Spleen (tissue), 11 donors: ENCODE results near the gene QSER1. TPM values are rescaled to one million over a fixed set of nuclear protein-coding genes. Genes with fewer than 3 reads are reported as not detected.
"Not testable (repeated sequence)": the region's sequence is repeated elsewhere in the genome, so short reads cannot be mapped to it uniquely, and the experiment has no call there.

Experiments
- DNase-seq: peaks from one replicate; pipeline ENCODE4 v3.0.0-alpha.2; 2020
- H3K27ac ChIP-seq, 8 donors: fragments of 200-600 bp; sonication (generic) in 7 of 8; 1 replicate in 4 of 8; 2 replicates in 4 of 8; pipeline versions ENCODE4 v1.5.0 to v1.8.0; 2016 to 2021; ENCODE audit warnings: inconsistent platforms in 4 of 8, mild to moderate bottlenecking in 4 of 8, moderate library complexity in 1 of 8
- H3K27me3 ChIP-seq, 7 donors: fragments of 200-600 bp; sonication (generic) in 6 of 7; replicated peaks in 1 of 7; 1 replicate in 4 of 7; 2 replicates in 3 of 7; pipeline versions ENCODE4 v1.5.0 to v1.8.0; 2016 to 2021; ENCODE audit warnings: inconsistent platforms in 3 of 7, mild to moderate bottlenecking in 1 of 7
- H3K36me3 ChIP-seq, 6 donors: fragments of 200-600 bp; sonication (generic) in 5 of 6; 1 replicate in 4 of 6; 2 replicates in 2 of 6; pipeline versions ENCODE4 v1.5.0 to v1.8.0; 2016 to 2021; ENCODE audit warnings: inconsistent platforms in 2 of 6
- H3K4me1 ChIP-seq, 6 donors: fragments of 200-600 bp; sonication (generic) in 5 of 6; 1 replicate in 3 of 6; 2 replicates in 3 of 6; pipeline versions ENCODE4 v1.5.0 to v1.8.0; 2016 to 2021; ENCODE audit warnings: inconsistent platforms in 3 of 6
- H3K4me3 ChIP-seq, 8 donors: fragments of 200-600 bp; sonication (generic) in 7 of 8; 1 replicate in 4 of 8; 2 replicates in 4 of 8; pipeline versions ENCODE4 v1.5.0 to v1.8.0; 2016 to 2021; ENCODE audit warnings: inconsistent platforms in 4 of 8, mild to moderate bottlenecking in 4 of 8, moderate library complexity in 2 of 8
- H3K9me3 ChIP-seq, 8 donors: fragments of 200-600 bp; sonication (generic) in 7 of 8; 1 replicate in 4 of 8; 2 replicates in 4 of 8; pipeline versions ENCODE4 v1.5.0 to v1.8.0; 2016 to 2021; ENCODE audit warnings: inconsistent platforms in 4 of 8
- CTCF ChIP-seq, 11 experiments: fragments of 200-600 bp in 7 of 11; fragments of 450-650 bp in 4 of 11; sonication (generic) in 4 of 11; IDR thresholded peaks in 8 of 11; conservative IDR thresholded peaks in 3 of 11; 1 replicate in 7 of 11; 2 replicates in 4 of 11; pipeline versions ENCODE4 v1.4.0 to v1.8.0; 2016 to 2021; ENCODE audit warnings: antibody characterized with exemption in 11 of 11, inconsistent platforms in 4 of 11, mild to moderate bottlenecking in 1 of 11
- POLR2A ChIP-seq, 3 donors: fragments of 450-650 bp; IDR thresholded peaks; one replicate each; pipeline ENCODE4 v1.5.1; 2017; ENCODE audit warnings: antibody characterized with exemption in 3 of 3, mild to moderate bottlenecking in 1 of 3
- POLR2AphosphoS5 ChIP-seq, 3 donors: sonication (generic); formaldehyde crosslinking; IDR thresholded peaks; one replicate each; pipeline ENCODE4 v1.5.1; 2017; ENCODE audit warnings: antibody characterized with exemption in 3 of 3
- WGBS, 5 donors: extraction: QIAGEN DNeasy Blood & Tissue Kit in 3 of 5; methylation state at CpG; one replicate each; pipeline versions ENCODE4 v1.1.5 to v1.1.7; 2013 to 2018; 5-methylcytosine and 5-hydroxymethylcytosine counted together
- intact Hi-C: fragments of 100-400 bp; cut with DNase I; formaldehyde crosslinking; loops from one replicate; pipeline ENCODE4 v1.15.0; 2023; ENCODE audit warnings: low total_unique reads
- polyA plus RNA-seq, 3 donors: library from polyadenylated mRNA; stranded (reverse); fragments of 200-250 nt; gene quantifications; one replicate each; pipeline ENCODE4 v1.2.1, GENCODE V29; 2013
- total RNA-seq, 7 donors: library from RNA; depleted of rRNA in 3 of 7; stranded (reverse); fragments of >200 nt in 3 of 7; fragmentation: NEBNext Ultra II Directional in 4 of 7; extraction: Animal tissue kit (Norgen Biotek cat#: 25700) in 4 of 7; gene quantifications; one replicate each; pipeline versions ENCODE4 v1.1.0 to v1.2.1, GENCODE V29; 2016 to 2021
- donor health status: healthy with polysubstance abuse.
- donor health status: DM: no; HTN: no; CAD: no; lungs with moderate emphysema.
- donor health status: DM: no; HTN: no; CAD: no.
- donor health status: Bipolar disorder and iron deficiency.
- donor health status: healthy.
- donor health status: DM: no; HTN: no; CAD: no.
- donor health status: DM: yes; HTN: yes; CAD: no.

The QSER1 gene
- total and polyA plus RNA-seq, 10 donors = 2.4 to 34.9 (median 24.6) TPM

GRCh38 chr11:32861850-32862577 lies 30.6 kb upstream of the QSER1 start:
- Histone ChIP-seq H3K36me3 (no peaks in the 10 kb centered on the region), H3K9me3 (no peaks in the 10 kb centered on the region), H3K27me3 (no peaks in the 10 kb centered on the region), H3K27ac (no peak overlapping the region), H3K4me3 (no peak overlapping the region), H3K4me1 (no peaks in the 10 kb centered on the region)
- WGBS, 5 donors = 73 to 91% (median 82%) methylated on average over 3 of the region's 3 CpGs
- TF ChIP-seq CTCF (IDR thresholded peaks at IDR 0.05 in 8 of 11, conservative IDR thresholded peaks at IDR 0.05 in 3 of 11) (no peak), POLR2A (IDR thresholded peaks at IDR 0.05) (no peak), POLR2AphosphoS5 (IDR thresholded peaks at IDR 0.05) (no peak)
- intact Hi-C loops = no loop called here
- DNase-seq = no peak

- Histone ChIP-seq H3K27ac (no peak overlapping the region), H3K4me3 (no peak overlapping the region), H3K9me3 (peaks cover 0 to 10% (median 3%) of the 10 kb centered on the region in 8 donors), H3K4me1 (no peaks in the 10 kb centered on the region), H3K36me3 (no peaks in the 10 kb centered on the region), H3K27me3 (no peaks in the 10 kb centered on the region)
- TF ChIP-seq CTCF (IDR thresholded peaks at IDR 0.05 in 8 of 11, conservative IDR thresholded peaks at IDR 0.05 in 3 of 11) (no peak), POLR2A (IDR thresholded peaks at IDR 0.05) (no peak), POLR2AphosphoS5 (IDR thresholded peaks at IDR 0.05) (no peak)
- intact Hi-C loops = no loop called here
- no peak for DNase-seq
These were observed 28.1 kb upstream of the QSER1 start for GRCh38 chr11:32864555-32864954.

- peaks cover 0 to 15% (median 3%) of the 10 kb centered on the region in 8 donors for H3K9me3 ChIP-seq
- DNase-seq, H3K27ac ChIP-seq, H3K36me3 ChIP-seq, H3K4me3 ChIP-seq, H3K27me3 ChIP-seq, intact Hi-C loops, H3K4me1 ChIP-seq: not testable (repeated sequence)
- 65 to 79% (median 68%) methylated on average over 4 of the region's 4 CpGs for WGBS, 5 donors
These were observed 23.9 kb upstream of the QSER1 start for GRCh38 chr11:32868752-32869151.

- TF ChIP-seq POLR2AphosphoS5 (IDR thresholded peaks at IDR 0.05) (no peak), CTCF (IDR thresholded peaks at IDR 0.05 in 8 of 11, conservative IDR thresholded peaks at IDR 0.05 in 3 of 11) (peak in 5 of 11 experiments; percentile 16 to 35 (median 24)), POLR2A (IDR thresholded peaks at IDR 0.05) (no peak)
- DNase-seq = no peak
- Histone ChIP-seq H3K27me3 (peaks cover 0 to 3% (median 0%) of the 10 kb centered on the region in 7 donors), H3K9me3 (peaks cover 0 to 15% (median 3%) of the 10 kb centered on the region in 8 donors), H3K4me1 (no peaks in the 10 kb centered on the region), H3K36me3 (no peaks in the 10 kb centered on the region), H3K4me3 (no peak overlapping the region), H3K27ac (no peak overlapping the region)
- intact Hi-C loops = no loop called here
- WGBS, 5 donors = 55 to 68% (median 61%) methylated on average over 2 of the region's 2 CpGs
These were observed 21.9 kb upstream of the QSER1 start for GRCh38 chr11:32870676-32871075.
